ENCODE measurements around the gene GAD2.
"Not testable (repeated sequence)": the region's sequence is repeated elsewhere in the genome, so short reads cannot be mapped to it uniquely, and the experiment has no call there.

Gene GAD2

GRCh38 chr10:26326851-26327250 is 110.3 kb downstream of the GAD2 start:
- DNase-seq, result no peak

DNA sequence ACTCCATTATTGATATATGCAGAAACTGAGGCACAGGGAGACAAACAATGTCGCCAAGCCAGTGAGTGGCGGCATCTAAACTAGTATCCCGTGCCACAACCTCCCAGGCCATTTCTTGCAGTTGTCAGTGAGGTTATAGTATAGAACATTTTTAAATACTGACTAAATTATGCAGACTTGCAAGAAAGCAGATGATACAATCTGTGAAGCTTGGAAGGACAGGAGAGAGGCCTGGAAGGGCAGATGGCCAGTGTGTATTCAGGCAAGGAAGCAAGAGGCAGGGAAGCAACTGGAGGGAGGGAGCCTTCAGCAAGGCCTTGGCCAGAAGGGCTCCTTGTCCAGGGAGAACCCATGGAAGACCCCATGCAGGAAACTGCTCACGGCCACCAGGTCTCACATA is 111.2 kb downstream of the GAD2 start:
- no peak for DNase-seq

- no peak for DNase-seq
Measured at GRCh38 chr10:26331371-26331770, 114.8 kb downstream of the GAD2 start.

- DNase-seq, result no peak
Measured at GRCh38 chr10:26334232-26334931, 117.8 kb downstream of the GAD2 start.

- DNase-seq, result peak; percentile 13
Measured at GRCh38 chr10:26334932-26335573, 118.5 kb downstream of the GAD2 start.

GRCh38 chr10:26335574-26336093 is 119.1 kb downstream of the GAD2 start:
- no peak for DNase-seq

DNA sequence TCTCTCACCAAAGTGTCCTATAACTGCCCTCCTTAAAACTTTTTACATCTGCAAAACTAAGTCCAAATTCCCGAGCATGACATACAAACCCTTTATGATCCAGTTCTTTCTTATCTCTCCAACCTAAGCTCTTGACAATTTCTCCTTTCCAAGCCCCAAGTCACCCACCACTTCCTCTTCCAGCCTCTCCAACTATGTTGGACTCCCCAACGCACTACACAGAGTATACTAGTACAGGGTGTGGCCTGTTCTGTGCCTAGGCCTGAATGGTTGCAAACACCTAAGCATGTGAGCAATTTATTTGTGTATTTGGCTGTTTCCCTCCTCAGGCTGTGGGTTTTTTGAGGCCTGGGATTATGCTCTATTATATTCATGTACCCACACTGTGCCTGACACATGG is 120.4 kb downstream of the GAD2 start:
- no peak for DNase-seq

- no peak for DNase-seq
Measured at GRCh38 chr10:26341701-26342100, 125.1 kb downstream of the GAD2 start.

- DNase-seq, result not testable (repeated sequence)
Measured at GRCh38 chr10:26348821-26349417, 132.3 kb downstream of the GAD2 start.
